Measurements from ENCODE around the gene CPNE5.

Gene CPNE5

GRCh38 chr6:36857325-36857724, 18.1 kb upstream of the CPNE5 start:
- DNase-seq (ENCODE audit: low read depth), result no peak

GRCh38 chr6:36856277-36856676, 17.0 kb upstream of the CPNE5 start:
- DNase-seq (ENCODE audit: low read depth), result no peak

- DNase-seq (ENCODE audit: low read depth), result peak; percentile 24
These were observed 16.5 kb upstream of the CPNE5 start for GRCh38 chr6:36855750-36856149.

- peak; percentile 94 for DNase-seq (ENCODE audit: low read depth)
These were observed 14.1 kb upstream of the CPNE5 start for GRCh38 chr6:36853325-36853724.

GRCh38 chr6:36852481-36853147, 13.4 kb upstream of the CPNE5 start:
- DNase-seq (ENCODE audit: low read depth), result peak; percentile 85

GRCh38 chr6:36851626-36852025, 12.4 kb upstream of the CPNE5 start:
- DNase-seq (ENCODE audit: low read depth), result no peak

- DNase-seq (ENCODE audit: low read depth), result peak; percentile 86
These were observed 11.9 kb upstream of the CPNE5 start for GRCh38 chr6:36851149-36851614.

GRCh38 chr6:36850021-36850420, 10.8 kb upstream of the CPNE5 start:
- no peak for DNase-seq (ENCODE audit: low read depth)

GRCh38 chr6:36848658-36849441, 9.6 kb upstream of the CPNE5 start:
- peak; percentile 9 for DNase-seq (ENCODE audit: low read depth)

- DNase-seq (ENCODE audit: low read depth), result no peak
These were observed 8.7 kb upstream of the CPNE5 start for GRCh38 chr6:36847991-36848390.

GRCh38 chr6:36847152-36847551, 7.9 kb upstream of the CPNE5 start:
- no peak for DNase-seq (ENCODE audit: low read depth)

GRCh38 chr6:36845233-36845632, 6.0 kb upstream of the CPNE5 start:
- DNase-seq (ENCODE audit: low read depth), result no peak

- peak; percentile 7 for DNase-seq (ENCODE audit: low read depth)
These were observed 5.3 kb upstream of the CPNE5 start for GRCh38 chr6:36844232-36845170.

- DNase-seq (ENCODE audit: low read depth), result no peak
These were observed 3.9 kb upstream of the CPNE5 start for GRCh38 chr6:36843170-36843569.

GRCh38 chr6:36841756-36842155, 2.5 kb upstream of the CPNE5 start:
- no peak for DNase-seq (ENCODE audit: low read depth)

- no peak for DNase-seq (ENCODE audit: low read depth)
These were observed 1.5 kb upstream of the CPNE5 start for GRCh38 chr6:36840432-36841403.

- DNase-seq (ENCODE audit: low read depth), result peak; percentile 34
These were observed 646 bp upstream of the CPNE5 start for GRCh38 chr6:36839749-36840431.

GRCh38 chr6:36837686-36838085, 1.6 kb downstream of the CPNE5 start:
- no peak for DNase-seq (ENCODE audit: low read depth)

- DNase-seq (ENCODE audit: low read depth), result no peak
These were observed 2.3 kb downstream of the CPNE5 start for GRCh38 chr6:36837022-36837339.

- no peak for DNase-seq (ENCODE audit: low read depth)
These were observed 2.9 kb downstream of the CPNE5 start for GRCh38 chr6:36836111-36837021.

Data from EH (cell line).